GM12878 (cell line): Measurements from ENCODE around the gene CTBP1. TPM values are rescaled to one million over a fixed set of nuclear protein-coding genes. Genes with fewer than 3 reads are reported as not detected.

Source experiments
- ATAC-seq: fragments of 200-7000 bp; cut with Tn5 transposase; 3 replicates; pipeline ENCODE4 v1.9.1; 2020; ENCODE audit warnings: mild to moderate bottlenecking, moderate library complexity
- BruUV-seq: library from RNA; stranded (reverse); fragments of 400-500 nt; replicated peaks from 2 replicates; lab custom pipeline; 2021; lab: Mats Ljungman, UMichigan
- CTCF ChIA-PET: fragments of 300-600 bp; sonication (Branson Sonifier 250); formaldehyde crosslinking; extraction: SDS; loops from one replicate; lab custom pipeline; 2021; ENCODE audit warnings: inconsistent platforms; lab: Yijun Ruan, JAX
- POLR2A ChIA-PET: fragments of 350-600 bp; formaldehyde crosslinking; extraction: SDS; loops from one replicate; lab custom pipeline; 2021; ENCODE audit warnings: inconsistent platforms; lab: Charles Lee
- RAD21 ChIA-PET: fragments of 300-600 bp; sonication (Branson Sonifier 250); formaldehyde crosslinking; loops from one replicate; lab custom pipeline; 2023; ENCODE audit warnings: antibody characterized with exemption; ENCODE audit not compliant: unreplicated experiment; lab: Charles Lee
- SMC1A ChIA-PET: fragments of 300-600 bp; sonication (Branson Sonifier 250); formaldehyde crosslinking; loops from one replicate; lab custom pipeline; 2023; ENCODE audit not compliant: unreplicated experiment, uncharacterized antibody; lab: Charles Lee
- DNase-seq: peaks from one replicate; pipeline ENCODE4 v3.0.0-alpha.2; 2011; ENCODE audit warnings: low read depth, low spot score
- FAIRE-seq: peaks from 3 replicates; lab custom pipeline; 2011; peaks lifted over from hg19 to GRCh38; lab: Jason Lieb, UNC
- H2AFZ ChIP-seq: 2 replicates; pipeline ENCODE4 v1.6.0; 2011; ENCODE audit warnings: low read depth, low read length, control low read depth; ENCODE audit not compliant: control insufficient read depth
- H3K27ac ChIP-seq: 2 replicates; pipeline ENCODE4 v1.5.1; 2011; ENCODE audit warnings: control low read depth; ENCODE audit not compliant: control insufficient read depth, insufficient read depth
- H3K27me3 ChIP-seq, 2 experiments: replicated peaks in 1 of 2; 2 replicates each; pipeline versions ENCODE4 v1.6.0 to v1.6.1; 2011; ENCODE audit warnings: low read length in 1 of 2; ENCODE audit not compliant: control insufficient read depth in 2 of 2, insufficient read depth in 2 of 2
- H3K36me3 ChIP-seq, 2 experiments: 2 replicates each; pipeline ENCODE4 v1.5.1; 2011; ENCODE audit warnings: low read length in 1 of 2; ENCODE audit not compliant: control insufficient read depth in 2 of 2, insufficient read depth in 2 of 2
- H3K4me1 ChIP-seq: 2 replicates; pipeline ENCODE4 v1.6.1; 2011; ENCODE audit warnings: mild to moderate bottlenecking, low read length, moderate library complexity, mixed read lengths; ENCODE audit not compliant: control insufficient read depth, insufficient read depth
- H3K4me2 ChIP-seq: 2 replicates; pipeline ENCODE4 v1.6.0; 2011; ENCODE audit warnings: control low read depth; ENCODE audit not compliant: control insufficient read depth, insufficient read depth
- H3K4me3 ChIP-seq: fragments of 200-600 bp; sonication (generic); 2 replicates; pipeline ENCODE4 v1.5.1; 2016
- H3K79me2 ChIP-seq: 2 replicates; pipeline ENCODE4 v1.6.0; 2011; ENCODE audit warnings: low read length; ENCODE audit not compliant: control insufficient read depth, insufficient read depth
- H3K9ac ChIP-seq: 2 replicates; pipeline ENCODE4 v1.8.0; 2011; ENCODE audit warnings: low read length, control low read depth, mixed read lengths; ENCODE audit not compliant: control insufficient read depth, insufficient read depth
- H3K9me3 ChIP-seq: replicated peaks from 3 replicates; pipeline ENCODE4 v1.5.1; 2011; ENCODE audit warnings: mild to moderate bottlenecking, low read length; ENCODE audit not compliant: control insufficient read depth, insufficient read depth
- H4K20me1 ChIP-seq: 2 replicates; pipeline ENCODE4 v1.6.0; 2011; ENCODE audit not compliant: control insufficient read depth, insufficient read depth
- EED ChIP-seq: sonication (generic); IDR thresholded peaks from 2 replicates; pipeline ENCODE4 v1.6.1; 2016; ENCODE audit warnings: antibody characterized with exemption, low read depth
- EGR1 ChIP-seq, 2 experiments: IDR thresholded peaks; 1 replicate in 1 of 2; 2 replicates in 1 of 2; pipeline ENCODE4 v1.6.1; 2011 to 2012; ENCODE audit warnings: low read depth in 2 of 2, low read length in 2 of 2, borderline replicate concordance in 1 of 2, mild to moderate bottlenecking in 1 of 2, moderate library complexity in 1 of 2
- IKZF1 ChIP-seq: fragments of 450-650 bp; conservative IDR thresholded peaks from 2 replicates; pipeline ENCODE4 v1.6.1; 2017; ENCODE audit warnings: antibody characterized with exemption, mild to moderate bottlenecking
- IKZF2 ChIP-seq, 2 experiments: fragments of 450-650 bp; IDR thresholded peaks; 2 replicates each; pipeline ENCODE4 v1.6.1; 2017; ENCODE audit warnings: mild to moderate bottlenecking in 2 of 2, moderate library complexity in 2 of 2
- MEF2B ChIP-seq: fragments of 450-650 bp; IDR thresholded peaks from 2 replicates; pipeline ENCODE4 v1.6.1; 2018; ENCODE audit warnings: mild to moderate bottlenecking, moderate library complexity; ENCODE audit not compliant: partially characterized antibody, poor library complexity, severe bottlenecking
- NBN ChIP-seq: fragments of 450-650 bp; IDR thresholded peaks from 2 replicates; pipeline ENCODE4 v1.6.1; 2016
- NFXL1 ChIP-seq: fragments of 450-650 bp; IDR thresholded peaks from 2 replicates; pipeline ENCODE4 v1.6.1; 2017; ENCODE audit warnings: antibody characterized with exemption, mild to moderate bottlenecking, borderline replicate concordance
- PML ChIP-seq: IDR thresholded peaks from 2 replicates; pipeline ENCODE4 v1.6.1; 2012; ENCODE audit warnings: low read length, inconsistent platforms
- SIN3A ChIP-seq: IDR thresholded peaks from 2 replicates; pipeline ENCODE4 v1.6.1; 2012; ENCODE audit warnings: low read depth, low read length, improper control_type of control experiment
- SMAD1 ChIP-seq: fragments of 450-650 bp; IDR thresholded peaks from 2 replicates; pipeline ENCODE4 v1.6.1; 2018; ENCODE audit warnings: mild to moderate bottlenecking, low read depth; ENCODE audit not compliant: partially characterized antibody
- TBL1XR1 ChIP-seq: IDR thresholded peaks from 2 replicates; pipeline ENCODE4 v1.6.1; 2012; ENCODE audit warnings: low read depth, low read length, improper control_type of control experiment
- TCF3 ChIP-seq: IDR thresholded peaks from 2 replicates; pipeline ENCODE4 v1.6.1; 2012; ENCODE audit warnings: low read depth, mild to moderate bottlenecking, low read length, borderline replicate concordance; ENCODE audit not compliant: insufficient read depth
- YBX1 ChIP-seq: fragments of 450-650 bp; IDR thresholded peaks from 2 replicates; pipeline ENCODE4 v1.6.1; 2016; ENCODE audit warnings: antibody characterized with exemption
- ZNF384 ChIP-seq: IDR thresholded peaks from 2 replicates; pipeline ENCODE4 v1.6.1; 2012; ENCODE audit warnings: low read depth, mild to moderate bottlenecking, low read length, improper control_type of control experiment, borderline replicate concordance
- ZNF687 ChIP-seq: fragments of 450-650 bp; IDR thresholded peaks from 2 replicates; pipeline ENCODE4 v1.6.1; 2017; ENCODE audit warnings: mild to moderate bottlenecking, moderate library complexity
- ZSCAN29 ChIP-seq: fragments of 450-650 bp; IDR thresholded peaks from 2 replicates; pipeline ENCODE4 v1.6.1; 2017; ENCODE audit warnings: mild to moderate bottlenecking, moderate library complexity
- WGBS: methylation state at CpG from one replicate; pipeline ENCODE4 v1.1.6; 2016; ENCODE audit warnings: low lambda C conversion rate; ENCODE audit not compliant: insufficient replicate concordance, insufficient coverage; ENCODE audit errors: missing lambda C conversion rate; 5-methylcytosine and 5-hydroxymethylcytosine counted together
- in situ Hi-C: fragments of 300-500 bp; cut with MboI; formaldehyde crosslinking; loops from 9 replicates; pipeline ENCODE4 v1.14.3; 2018; ENCODE audit warnings: mixed read lengths
- intact Hi-C: fragments of 100-400 bp; cut with micrococcal nuclease; formaldehyde crosslinking; loops from one replicate; pipeline ENCODE4 v1.14.2; 2022; ENCODE audit not compliant: unreplicated experiment
- polyA plus RNA-seq, 11 experiments: library from polyadenylated mRNA; depleted of rRNA in 4 of 11; unstranded in 6 of 11; stranded (reverse) in 5 of 11; fragments of >200 nt; fragmentation: Nextera tagmentation in 4 of 11; fragmentation: Illumina TruSeq in 1 of 11; extraction: Ambion mirVana in 4 of 11; extraction: Trizol in 1 of 11; gene quantifications; 1 replicate in 1 of 11; 2 replicates in 10 of 11; pipeline versions ENCODE4 v1.2.1 to v1.2.3, GENCODE V29; 2011 to 2016; ENCODE audit warnings: inconsistent platforms in 2 of 11, missing spikeins in 2 of 11, low read depth in 1 of 11
- total RNA-seq, 4 experiments: library from RNA; depleted of rRNA in 3 of 4; stranded (reverse); fragments of >200 nt in 3 of 4; fragmentation: Illumina TruSeq in 1 of 4; extraction: Trizol in 1 of 4; gene quantifications; 2 replicates each; pipeline versions ENCODE4 v1.2.1 to v1.2.3, GENCODE V29; 2013 to 2021
- TF ChIP-seq, protein P1 (sequence below): IDR thresholded peaks from 2 replicates; pipeline ENCODE4 v1.6.1; 2012; ENCODE audit warnings: low read length, inconsistent platforms

The CTBP1 gene
- total and polyA plus RNA-seq, 10 of the 15 experiments (the other 5 are each of a cell fraction or from before 2014, with no cell fraction given): 7.4 to 182 (median 63.1) TPM

GRCh38 chr4:1218634-1219565 is 30.0 kb downstream of the CTBP1 start:
- CTCF ChIA-PET: interaction anchor here (0.6 to 1.7 kb wide), 8 partner anchors 15 to 88 kb away, joined by 4 to 8 read pairs (median 4); no protein-coding TSS in a partner anchor
- Histone ChIP-seq H3K27me3 (no peaks in the 10 kb centered on the region), H2AFZ (no peak overlapping the region), H3K4me1 (peaks cover 51% of the 10 kb centered on the region), H3K79me2 (peaks cover 11% of the 10 kb centered on the region), H3K4me2 (peak overlapping the region; percentile 66), H3K4me3 (peak overlapping the region; percentile 45; the same call in 1 of the 2 replicates), H4K20me1 (no peaks in the 10 kb centered on the region), H3K9me3 (no peaks in the 10 kb centered on the region; the same call in 2 of the 3 replicates), H3K27ac (peak overlapping the region; percentile 88), H3K36me3 (peaks cover 11 to 25% of the 10 kb centered on the region in 2 experiments), H3K9ac (peak overlapping the region; percentile 56; the same call in 1 of the 2 replicates)
- peak; percentile 91 for ATAC-seq
- WGBS: 1% methylated on average over 21 of the region's 21 CpGs
- in situ Hi-C loops (no loop called here), intact Hi-C loops (loop anchor here (1.0 to 5.0 kb wide), 4 partner anchors 18 to 52 kb away; no protein-coding TSS in a partner anchor)
- POLR2A ChIA-PET: interaction anchor here (0.6 to 3.7 kb wide), 7 partner anchors 17 to 128 kb away, joined by 3 to 26 read pairs (median 4); partner anchors contain the start of gene UVSSA
- peak; percentile 99 for FAIRE-seq
- SMC1A ChIA-PET: interaction anchor here (0.8 to 3.2 kb wide), 10 partner anchors 15 to 88 kb away, joined by 3 to 18 read pairs (median 6); no protein-coding TSS in a partner anchor
- RAD21 ChIA-PET: interaction anchor here (0.7 to 2.9 kb wide), 10 partner anchors 15 to 283 kb away, joined by 3 to 20 read pairs (median 6); no protein-coding TSS in a partner anchor
- BruUV-seq: no TSS peak
- DNase-seq: peak; percentile 92
- TF ChIP-seq TCF3 (peak; percentile 43; the same call in 1 of the 2 replicates), ZSCAN29 (0 out of 2 replicates have a peak, but pooled peaks have one; percentile 27), TBL1XR1 (peak; percentile 85), SIN3A (peak; percentile 30; the same call in 1 of the 2 replicates), ZNF687 (0 out of 2 replicates have a peak, but pooled peaks have one; percentile 42), ZNF384 (peak; percentile 37; the same call in 1 of the 2 replicates), IKZF2 (IDR thresholded peaks at IDR 0.05) (peak; percentile 79 to 86; a peak in 3 of 4 replicates), NBN (peak; percentile 91; the same call in 1 of the 2 replicates), PML (peak; percentile 81), EED (peak; percentile 34), IKZF1 (peak; percentile 59), NFXL1 (no peak), MEF2B (peak; percentile 96), YBX1 (no peak), SMAD1 (peak; percentile 26), EGR1 (IDR thresholded peaks at IDR 0.05; ENCODE audit: borderline replicate concordance in 1 of 2, low read depth in 2 of 2, low read length in 2 of 2) (no peak)
- TF ChIP-seq, protein P1, sequence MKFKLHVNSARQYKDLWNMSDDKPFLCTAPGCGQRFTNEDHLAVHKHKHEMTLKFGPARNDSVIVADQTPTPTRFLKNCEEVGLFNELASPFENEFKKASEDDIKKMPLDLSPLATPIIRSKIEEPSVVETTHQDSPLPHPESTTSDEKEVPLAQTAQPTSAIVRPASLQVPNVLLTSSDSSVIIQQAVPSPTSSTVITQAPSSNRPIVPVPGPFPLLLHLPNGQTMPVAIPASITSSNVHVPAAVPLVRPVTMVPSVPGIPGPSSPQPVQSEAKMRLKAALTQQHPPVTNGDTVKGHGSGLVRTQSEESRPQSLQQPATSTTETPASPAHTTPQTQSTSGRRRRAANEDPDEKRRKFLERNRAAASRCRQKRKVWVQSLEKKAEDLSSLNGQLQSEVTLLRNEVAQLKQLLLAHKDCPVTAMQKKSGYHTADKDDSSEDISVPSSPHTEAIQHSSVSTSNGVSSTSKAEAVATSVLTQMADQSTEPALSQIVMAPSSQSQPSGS: peak; percentile 80
